H9 (cell line): ENCODE measurements around the gene APBA2. TPM values are rescaled to one million over a fixed set of nuclear protein-coding genes. Genes with fewer than 3 reads are reported as not detected.

Experiments
- DNase-seq: peaks from one replicate; pipeline ENCODE4 v3.0.0-alpha.2; 2017
- H2AFZ ChIP-seq: one replicate; pipeline ENCODE4 v1.6.1; 2013; ENCODE audit warnings: mild to moderate bottlenecking, low read length, control low read depth, moderate library complexity
- H2AK5ac ChIP-seq: 2 replicates; pipeline ENCODE4 v1.6.1; 2013; ENCODE audit warnings: low read length, control low read depth, mixed read lengths; ENCODE audit not compliant: insufficient read length
- H2BK120ac ChIP-seq: one replicate; pipeline ENCODE4 v1.6.1; 2013; ENCODE audit warnings: low read depth, mild to moderate bottlenecking, low read length, control low read depth, inconsistent platforms; ENCODE audit not compliant: poor library complexity, severe bottlenecking
- H2BK12ac ChIP-seq: 2 replicates; pipeline ENCODE4 v1.6.1; 2013; ENCODE audit warnings: low read length, control low read depth, mixed read lengths, low read depth; ENCODE audit not compliant: insufficient read length
- H2BK15ac ChIP-seq: 2 replicates; pipeline ENCODE4 v1.6.1; 2013; ENCODE audit warnings: low read depth, low read length, control low read depth
- H2BK20ac ChIP-seq: one replicate; pipeline ENCODE4 v1.6.1; 2013; ENCODE audit warnings: low read depth, mild to moderate bottlenecking, low read length, control low read depth, inconsistent platforms; ENCODE audit not compliant: poor library complexity, severe bottlenecking
- H2BK5ac ChIP-seq: 2 replicates; pipeline ENCODE4 v1.6.1; 2013; ENCODE audit warnings: low read length, control low read depth, mixed read lengths; ENCODE audit not compliant: insufficient read length
- H3K14ac ChIP-seq: 2 replicates; pipeline ENCODE4 v1.6.1; 2013; ENCODE audit warnings: low read length, control low read depth; ENCODE audit not compliant: insufficient read depth
- H3K18ac ChIP-seq: 2 replicates; pipeline ENCODE4 v1.6.1; 2013; ENCODE audit warnings: low read depth, mild to moderate bottlenecking, mixed read lengths, low read length, control low read depth; ENCODE audit not compliant: insufficient read length
- H3K23ac ChIP-seq: 2 replicates; pipeline ENCODE4 v1.6.1; 2013; ENCODE audit warnings: low read length, control low read depth, mixed read lengths, low read depth; ENCODE audit not compliant: insufficient read length
- H3K23me2 ChIP-seq: 2 replicates; pipeline ENCODE4 v1.6.1; 2013; ENCODE audit warnings: low read depth, mild to moderate bottlenecking, mixed read lengths, low read length, control low read depth; ENCODE audit not compliant: insufficient read length, poor library complexity, severe bottlenecking
- H3K27ac ChIP-seq: 2 replicates; pipeline ENCODE4 v1.5.1; 2013; ENCODE audit warnings: low read length, control low read depth, mixed read lengths, low read depth; ENCODE audit not compliant: insufficient read length
- H3K27me3 ChIP-seq: 2 replicates; pipeline ENCODE4 v1.6.1; 2013; ENCODE audit warnings: low read length, control low read depth, inconsistent platforms; ENCODE audit not compliant: insufficient read depth
- H3K4ac ChIP-seq: 2 replicates; pipeline ENCODE4 v1.6.1; 2013; ENCODE audit warnings: low read depth, mild to moderate bottlenecking, control low read depth, inconsistent platforms, low read length, moderate library complexity
- H3K4me1 ChIP-seq: 2 replicates; pipeline ENCODE4 v1.6.1; 2013; ENCODE audit warnings: low read length, control low read depth, inconsistent platforms; ENCODE audit not compliant: insufficient read depth
- H3K4me2 ChIP-seq: 2 replicates; pipeline ENCODE4 v1.6.1; 2013; ENCODE audit warnings: low read length, control low read depth, mixed read lengths; ENCODE audit not compliant: insufficient read length, insufficient read depth
- H3K56ac ChIP-seq: 2 replicates; pipeline ENCODE4 v1.6.1; 2013; ENCODE audit warnings: low read depth, mild to moderate bottlenecking, mixed read lengths, low read length, control low read depth; ENCODE audit not compliant: insufficient read length
- H3K79me1 ChIP-seq: 2 replicates; pipeline ENCODE4 v1.6.1; 2013; ENCODE audit warnings: low read depth, mild to moderate bottlenecking, moderate library complexity, low read length, control low read depth, inconsistent platforms; ENCODE audit not compliant: insufficient read depth, poor library complexity, severe bottlenecking
- H3K79me2 ChIP-seq: 2 replicates; pipeline ENCODE4 v1.6.1; 2013; ENCODE audit warnings: low read length, control low read depth, inconsistent platforms; ENCODE audit not compliant: insufficient read depth
- H3K9ac ChIP-seq: 2 replicates; pipeline ENCODE4 v1.6.1; 2013; ENCODE audit warnings: low read length, control low read depth, mixed read lengths; ENCODE audit not compliant: insufficient read length; ENCODE audit errors: extremely low read depth
- H3K9me3 ChIP-seq: one replicate; pipeline ENCODE4 v1.6.1; 2013; ENCODE audit warnings: low read depth, low read length, inconsistent platforms; ENCODE audit not compliant: control insufficient read depth
- H3T11ph ChIP-seq: one replicate; pipeline ENCODE4 v1.6.1; 2013; ENCODE audit warnings: mild to moderate bottlenecking, low read length, control low read depth, inconsistent platforms
- H4K20me1 ChIP-seq: one replicate; pipeline ENCODE4 v1.6.1; 2013; ENCODE audit not compliant: control insufficient read depth, insufficient read length, insufficient read depth
- H4K5ac ChIP-seq: 2 replicates; pipeline ENCODE4 v1.6.1; 2013; ENCODE audit warnings: low read depth, mild to moderate bottlenecking, mixed read lengths, low read length, control low read depth; ENCODE audit not compliant: insufficient read length
- H4K8ac ChIP-seq: replicated peaks from 2 replicates; pipeline ENCODE4 v1.6.1; 2013; ENCODE audit warnings: low read length, control low read depth, mixed read lengths, low read depth; ENCODE audit not compliant: insufficient read length
- H4K91ac ChIP-seq: 2 replicates; pipeline ENCODE4 v1.6.1; 2013; ENCODE audit warnings: low read depth, mild to moderate bottlenecking, moderate library complexity, mixed read lengths, low read length, control low read depth; ENCODE audit not compliant: insufficient read length
- H3K27ac Mint-ChIP-seq, 3 experiments: 2 replicates in 2 of 3; 3 replicates in 1 of 3; pipeline ENCODE4 v1.8.0; 2020 to 2021; ENCODE audit warnings: mixed read lengths in 3 of 3, mild to moderate bottlenecking in 1 of 3, moderate library complexity in 1 of 3
- H3K27me3 Mint-ChIP-seq: 2 replicates; pipeline ENCODE4 v1.8.0; 2021; ENCODE audit warnings: low read depth, mild to moderate bottlenecking, moderate library complexity, mixed read lengths
- H3K36me3 Mint-ChIP-seq, 3 experiments: 2 replicates in 2 of 3; 3 replicates in 1 of 3; pipeline ENCODE4 v1.8.0; 2020 to 2021; ENCODE audit warnings: low read depth in 3 of 3, mixed read lengths in 3 of 3; ENCODE audit not compliant: insufficient read depth in 1 of 3
- H3K4me1 Mint-ChIP-seq, 2 experiments: 2 replicates each; pipeline ENCODE4 v1.8.0; 2020; ENCODE audit warnings: mixed read lengths in 2 of 2
- H3K4me3 Mint-ChIP-seq, 2 experiments: 2 replicates in 1 of 2; 3 replicates in 1 of 2; pipeline ENCODE4 v1.8.0; 2020 to 2021; ENCODE audit warnings: mild to moderate bottlenecking in 2 of 2, mixed read lengths in 2 of 2, moderate library complexity in 1 of 2
- H3K9me3 Mint-ChIP-seq, 2 experiments: 2 replicates in 1 of 2; 3 replicates in 1 of 2; pipeline ENCODE4 v1.8.0; 2020; ENCODE audit warnings: mild to moderate bottlenecking in 2 of 2, mixed read lengths in 2 of 2, moderate library complexity in 1 of 2
- WGBS: extraction: QIAGEN DNeasy Blood & Tissue Kit; methylation state at CpG from one replicate; pipeline ENCODE4 v1.1.7; 2013; ENCODE audit warnings: missing lambda C conversion rate, low lambda C conversion rate, mixed read lengths; ENCODE audit not compliant: insufficient read length; ENCODE audit errors: extremely low coverage; 5-methylcytosine and 5-hydroxymethylcytosine counted together
- total RNA-seq: library from RNA; stranded (reverse); gene quantifications from 2 replicates; pipeline ENCODE4 v1.2.1, GENCODE V29; 2021
- TF ChIP-seq, protein P1 (sequence below): fragments of 200-600 bp; sonication (generic); conservative IDR thresholded peaks from 3 replicates; pipeline ENCODE4 v1.8.0; 2021; ENCODE audit warnings: antibody characterized with exemption, mild to moderate bottlenecking

Gene APBA2
- total RNA-seq, 1 experiment from 2014 or later = 14.3 TPM

DNA sequence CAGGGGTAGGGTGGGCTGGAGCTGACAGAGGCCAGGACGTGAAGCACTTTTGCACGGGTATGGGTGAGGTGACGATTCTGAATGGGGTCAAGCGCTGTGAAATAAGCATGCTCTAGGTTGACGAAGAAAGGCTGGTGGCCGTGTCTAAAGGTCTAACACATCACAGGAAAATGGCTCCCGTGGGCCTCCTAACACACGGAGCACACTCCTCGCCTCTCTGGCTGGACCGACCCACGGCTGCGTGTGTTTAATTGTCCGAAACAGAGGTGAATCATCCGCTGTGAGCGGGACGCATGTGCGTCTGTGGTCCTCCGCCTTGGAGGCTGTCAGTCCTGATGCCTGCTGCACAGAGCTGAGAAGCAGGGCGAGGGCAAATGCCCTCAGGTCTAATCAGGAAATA, 253.3 kb downstream of the APBA2 start:
- Histone ChIP-seq H3K27me3 (no peaks in the 10 kb centered on the region), H2BK12ac (no peak overlapping the region), H4K91ac (no peak overlapping the region), H3K18ac (no peak overlapping the region), H3K27ac (no peak overlapping the region), H2BK20ac (no peak overlapping the region), H2BK120ac (no peak overlapping the region), H3K9ac (no peak overlapping the region), H3K23ac (no peak overlapping the region), H4K8ac (no peak overlapping the region), H3K23me2 (peaks cover 6% of the 10 kb centered on the region), H3K9me3 (no peaks in the 10 kb centered on the region), H3K79me2 (no peaks in the 10 kb centered on the region), H2BK5ac (no peak overlapping the region), H3K4me2 (no peak overlapping the region), H4K5ac (no peak overlapping the region), H3K79me1 (no peaks in the 10 kb centered on the region), H3K56ac (no peak overlapping the region), H3K4me1 (peaks cover 5% of the 10 kb centered on the region; the same call in 1 of the 2 replicates), H3T11ph (no peak overlapping the region), H3K14ac (no peak overlapping the region), H2BK15ac (no peak overlapping the region), H3K4ac (no peak overlapping the region), H2AK5ac (no peak overlapping the region), H2AFZ (no peak overlapping the region), H4K20me1 (no peaks in the 10 kb centered on the region)
- Mint-ChIP-seq H3K4me3 (peak overlapping the region in 1 of 2 experiments; percentile 49; a peak in 1 of 5 replicates), H3K36me3 (no peaks in the 10 kb centered on the region), H3K4me1 (peaks cover 24% of the 10 kb centered on the region in 2 experiments), H3K27me3 (no peaks in the 10 kb centered on the region; the same call in none of the 2 replicates), H3K27ac (no peak overlapping the region), H3K9me3 (no peaks in the 10 kb centered on the region)
- DNase-seq = peak; percentile 19
- TF ChIP-seq, protein P1, sequence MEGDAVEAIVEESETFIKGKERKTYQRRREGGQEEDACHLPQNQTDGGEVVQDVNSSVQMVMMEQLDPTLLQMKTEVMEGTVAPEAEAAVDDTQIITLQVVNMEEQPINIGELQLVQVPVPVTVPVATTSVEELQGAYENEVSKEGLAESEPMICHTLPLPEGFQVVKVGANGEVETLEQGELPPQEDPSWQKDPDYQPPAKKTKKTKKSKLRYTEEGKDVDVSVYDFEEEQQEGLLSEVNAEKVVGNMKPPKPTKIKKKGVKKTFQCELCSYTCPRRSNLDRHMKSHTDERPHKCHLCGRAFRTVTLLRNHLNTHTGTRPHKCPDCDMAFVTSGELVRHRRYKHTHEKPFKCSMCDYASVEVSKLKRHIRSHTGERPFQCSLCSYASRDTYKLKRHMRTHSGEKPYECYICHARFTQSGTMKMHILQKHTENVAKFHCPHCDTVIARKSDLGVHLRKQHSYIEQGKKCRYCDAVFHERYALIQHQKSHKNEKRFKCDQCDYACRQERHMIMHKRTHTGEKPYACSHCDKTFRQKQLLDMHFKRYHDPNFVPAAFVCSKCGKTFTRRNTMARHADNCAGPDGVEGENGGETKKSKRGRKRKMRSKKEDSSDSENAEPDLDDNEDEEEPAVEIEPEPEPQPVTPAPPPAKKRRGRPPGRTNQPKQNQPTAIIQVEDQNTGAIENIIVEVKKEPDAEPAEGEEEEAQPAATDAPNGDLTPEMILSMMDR = no peak
- no CpG with 5 or more reads among the region's 19 CpGs for WGBS
